HG03354 (cell line): ENCODE measurements around the gene CTBP2.

ENCODE experiments used
- ATAC-seq: cut with Tn5 transposase; IDR thresholded peaks from one replicate; pipeline ENCODE4 v1.9.1; 2021; ENCODE audit warnings: mild to moderate bottlenecking; ENCODE audit not compliant: unreplicated experiment, poor library complexity, severe bottlenecking

Gene CTBP2

DNA sequence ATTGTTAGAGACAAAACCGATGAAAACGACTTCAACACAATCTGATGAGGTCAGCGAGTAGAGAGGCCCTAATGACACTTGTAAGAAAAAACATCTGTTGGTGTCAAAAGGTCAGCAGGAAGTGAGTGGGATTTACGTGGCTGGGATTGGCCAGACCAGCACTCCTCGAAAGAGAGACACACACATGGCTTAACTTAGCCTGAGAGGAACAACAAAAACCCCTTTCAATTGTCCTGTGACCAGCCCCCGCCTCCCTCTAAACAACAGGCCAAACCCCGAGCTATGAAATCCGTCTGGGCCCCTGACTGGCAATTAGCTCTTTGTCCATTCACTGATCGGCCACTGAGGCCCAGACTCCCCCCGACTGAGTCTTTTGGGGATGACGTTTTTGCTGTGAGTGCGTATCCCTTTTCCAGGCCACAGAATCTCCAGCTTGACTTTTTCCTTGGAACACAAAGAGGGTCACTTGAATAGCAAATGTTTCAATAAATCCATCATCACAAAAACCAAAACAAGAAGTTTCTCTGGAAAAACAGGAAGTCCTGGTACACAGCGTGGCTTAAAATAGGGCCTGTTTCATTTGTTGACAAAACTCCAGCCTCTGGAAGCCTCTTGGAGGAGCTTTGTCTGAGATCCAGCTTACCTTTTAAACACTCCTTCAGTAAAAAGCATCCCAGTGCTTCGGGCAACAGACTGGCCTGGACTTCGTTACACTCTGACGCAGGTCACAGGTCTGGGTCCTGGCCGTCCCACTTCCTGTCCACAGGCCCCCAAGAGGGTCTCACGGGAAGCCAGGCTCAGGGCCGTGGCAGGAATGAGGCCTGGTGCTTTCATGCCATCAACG lies 103.0 kb downstream of the CTBP2 start:
- peak; percentile 42 for ATAC-seq

DNA sequence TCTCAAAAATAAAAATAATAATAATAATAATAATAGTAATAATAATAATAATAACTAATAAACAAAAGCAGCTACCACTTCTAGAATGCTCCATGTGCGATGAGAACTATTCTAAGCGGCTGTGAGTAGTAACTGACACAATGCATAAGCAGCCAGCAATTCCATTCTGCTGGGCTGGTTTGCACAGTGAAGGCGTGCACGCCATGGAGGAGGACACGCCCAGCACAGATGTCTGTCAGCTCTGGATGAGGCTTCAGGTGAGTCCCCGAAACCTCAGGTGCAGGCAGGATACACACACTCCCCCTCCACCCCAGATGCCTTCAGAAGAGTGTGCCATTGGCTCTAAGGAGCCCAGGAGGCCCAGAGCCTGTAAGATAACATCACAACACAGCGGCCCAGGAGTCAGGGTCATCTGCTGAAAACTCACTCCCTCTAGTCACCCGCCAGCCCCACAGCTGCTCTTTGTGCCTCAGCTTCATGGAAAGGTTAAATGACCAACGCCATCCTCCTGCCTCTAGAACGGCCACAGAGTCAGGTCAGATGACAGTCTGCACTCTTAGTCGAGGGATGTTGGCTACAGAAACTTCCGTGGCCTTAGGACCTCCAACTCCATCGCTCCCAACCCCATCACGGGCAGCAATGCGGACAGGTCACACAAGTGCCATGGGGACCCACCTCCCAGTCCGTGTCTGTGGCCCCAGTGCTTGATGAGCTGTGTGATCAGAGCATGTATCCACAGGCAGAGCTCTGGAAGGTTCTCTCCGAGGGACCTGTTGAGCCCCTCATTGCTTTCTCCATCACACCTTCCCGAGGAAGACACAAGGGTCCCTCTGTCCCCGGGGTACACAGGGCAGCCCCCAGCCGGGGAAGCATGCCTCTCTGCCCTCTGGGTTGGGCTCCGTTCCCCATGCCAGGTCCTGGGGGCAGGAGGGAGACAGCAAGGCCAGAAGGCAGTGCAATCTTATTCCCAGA lies 103.9 kb downstream of the CTBP2 start:
- ATAC-seq, result no peak

DNA sequence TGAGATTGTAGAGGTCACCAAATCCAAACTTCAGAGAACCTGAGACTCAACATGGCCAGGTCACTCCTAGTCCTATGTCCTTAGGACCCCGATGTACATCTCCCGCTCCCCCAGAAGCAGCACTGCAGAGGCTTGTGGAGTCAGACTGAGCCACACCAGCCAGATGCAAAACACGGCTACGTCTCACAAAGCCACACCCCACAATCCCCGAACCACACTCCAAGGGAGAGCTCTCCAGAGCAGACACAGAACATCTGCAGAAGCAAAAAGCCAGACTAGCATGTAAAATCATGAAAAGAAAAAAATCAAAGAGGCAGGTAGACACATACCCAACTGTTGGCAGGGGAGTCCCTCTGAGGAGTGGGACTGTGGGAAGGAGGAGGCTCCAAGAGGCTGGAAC lies 104.9 kb downstream of the CTBP2 start:
- no peak for ATAC-seq

DNA sequence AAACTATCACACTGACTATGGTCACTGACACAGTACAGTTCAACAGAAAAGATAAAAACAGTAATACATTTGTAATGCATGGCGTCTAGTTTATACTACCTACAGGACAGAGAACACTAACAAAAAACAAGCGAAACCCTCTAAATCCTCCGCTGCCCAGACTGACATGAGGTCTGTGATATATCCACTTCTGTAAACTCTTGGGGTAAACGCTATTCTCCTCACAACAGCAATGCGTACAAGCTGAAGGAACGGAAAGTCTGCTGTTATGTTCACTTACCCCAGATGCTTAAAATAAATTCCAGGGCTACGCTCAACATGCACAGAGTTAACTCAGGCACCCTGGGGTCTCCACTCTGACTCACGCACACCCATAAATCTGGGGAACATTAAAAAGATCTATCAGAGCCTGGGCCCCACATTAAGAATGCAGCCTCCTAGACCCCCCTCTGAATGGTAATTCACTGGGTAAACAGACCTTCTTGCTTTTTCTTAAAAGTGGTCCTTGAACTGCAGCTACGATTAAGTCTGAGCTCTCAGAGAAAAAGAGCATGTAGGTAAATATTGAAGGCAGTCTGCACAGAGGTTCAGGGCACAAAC lies 105.6 kb downstream of the CTBP2 start:
- ATAC-seq, result no peak

DNA sequence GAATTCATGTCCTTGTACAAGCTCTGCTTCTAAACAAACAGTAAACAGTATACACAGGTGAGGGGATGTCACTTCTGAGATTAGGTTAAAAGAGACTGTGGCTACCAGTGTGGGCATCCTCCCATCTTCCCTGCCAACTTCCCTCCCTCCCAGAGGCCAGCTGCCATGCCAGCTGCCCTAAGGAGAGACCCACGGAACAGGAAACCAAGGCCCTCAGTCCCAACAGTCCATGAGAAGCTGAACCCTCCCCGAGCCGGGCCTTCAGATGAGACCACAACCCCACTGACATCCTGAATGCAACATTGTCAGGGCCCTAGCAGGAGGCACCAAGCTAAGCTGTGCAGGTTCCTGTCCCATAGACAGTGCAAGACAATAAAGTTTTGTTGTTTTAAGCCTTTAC lies 106.1 kb downstream of the CTBP2 start:
- ATAC-seq, result no peak

DNA sequence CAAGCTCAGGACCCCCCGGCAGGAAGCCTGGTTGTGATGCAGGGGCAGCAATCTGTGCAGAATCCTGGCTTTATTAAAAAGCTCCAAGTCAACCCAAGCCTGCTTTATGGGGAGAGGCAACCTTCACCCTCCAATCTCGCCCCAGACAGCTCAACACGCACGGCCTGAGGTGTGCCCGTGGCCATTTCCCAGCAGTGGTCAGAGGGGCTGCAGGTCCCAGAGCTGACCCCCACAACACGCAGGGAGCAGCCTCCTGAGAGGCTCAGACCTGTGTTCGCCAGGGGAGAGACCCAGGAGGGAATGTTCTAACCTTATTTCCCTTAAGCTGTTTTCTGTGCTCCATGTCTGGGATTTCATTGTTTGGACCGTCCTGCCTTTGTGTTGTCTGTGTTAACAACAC lies 108.2 kb downstream of the CTBP2 start:
- ATAC-seq, result no peak

DNA sequence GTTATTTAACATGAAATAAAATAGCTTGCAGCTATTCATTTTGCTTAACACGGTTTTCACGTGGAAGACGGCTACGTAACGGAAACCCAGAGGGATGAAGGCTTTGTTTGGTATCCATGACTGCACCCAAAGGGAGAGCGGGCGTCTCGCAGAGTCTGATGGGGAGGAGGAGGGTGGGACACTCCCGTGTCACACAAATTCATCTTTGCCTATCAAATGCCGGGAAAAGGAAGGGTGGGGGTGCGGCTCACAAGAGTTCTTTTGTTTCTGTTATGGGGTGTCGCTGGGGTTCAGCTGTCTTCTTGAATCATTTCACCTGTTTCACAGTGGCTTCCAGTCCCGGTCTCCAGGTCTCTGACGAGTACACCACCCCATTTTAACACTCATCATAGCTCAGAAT lies 110.0 kb downstream of the CTBP2 start:
- ATAC-seq, result no peak

DNA sequence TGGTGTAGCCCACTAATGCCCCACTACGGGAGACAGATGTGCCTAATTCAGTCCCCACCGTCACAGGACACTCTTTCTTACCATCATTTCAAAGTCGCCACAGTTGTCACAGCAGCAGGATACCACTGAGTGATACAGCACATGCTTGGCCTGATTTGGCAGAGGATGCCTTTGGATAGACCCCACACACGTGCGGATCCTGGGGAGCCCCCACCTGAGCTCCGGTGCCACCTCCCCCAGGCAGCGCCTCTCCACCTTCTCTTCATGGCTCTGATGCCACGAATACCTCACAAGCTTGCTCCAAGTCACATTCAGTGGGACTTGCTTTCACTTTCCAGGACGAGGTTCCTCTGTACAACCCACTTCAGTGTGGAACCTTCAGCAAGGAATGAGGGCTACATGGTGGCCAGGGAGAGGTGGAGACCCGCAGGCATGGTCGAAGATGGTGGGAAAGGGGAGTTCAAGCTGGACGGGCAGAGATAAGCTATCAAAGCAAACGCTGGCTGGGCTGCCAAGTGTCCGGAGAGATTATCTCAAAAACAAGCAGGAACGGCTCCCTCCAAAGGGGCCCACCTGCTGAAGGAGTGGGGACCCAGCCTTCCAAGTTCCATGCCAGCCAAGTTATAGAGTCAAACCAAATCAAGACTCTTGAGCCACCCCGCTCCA lies 111.0 kb downstream of the CTBP2 start:
- no peak for ATAC-seq

DNA sequence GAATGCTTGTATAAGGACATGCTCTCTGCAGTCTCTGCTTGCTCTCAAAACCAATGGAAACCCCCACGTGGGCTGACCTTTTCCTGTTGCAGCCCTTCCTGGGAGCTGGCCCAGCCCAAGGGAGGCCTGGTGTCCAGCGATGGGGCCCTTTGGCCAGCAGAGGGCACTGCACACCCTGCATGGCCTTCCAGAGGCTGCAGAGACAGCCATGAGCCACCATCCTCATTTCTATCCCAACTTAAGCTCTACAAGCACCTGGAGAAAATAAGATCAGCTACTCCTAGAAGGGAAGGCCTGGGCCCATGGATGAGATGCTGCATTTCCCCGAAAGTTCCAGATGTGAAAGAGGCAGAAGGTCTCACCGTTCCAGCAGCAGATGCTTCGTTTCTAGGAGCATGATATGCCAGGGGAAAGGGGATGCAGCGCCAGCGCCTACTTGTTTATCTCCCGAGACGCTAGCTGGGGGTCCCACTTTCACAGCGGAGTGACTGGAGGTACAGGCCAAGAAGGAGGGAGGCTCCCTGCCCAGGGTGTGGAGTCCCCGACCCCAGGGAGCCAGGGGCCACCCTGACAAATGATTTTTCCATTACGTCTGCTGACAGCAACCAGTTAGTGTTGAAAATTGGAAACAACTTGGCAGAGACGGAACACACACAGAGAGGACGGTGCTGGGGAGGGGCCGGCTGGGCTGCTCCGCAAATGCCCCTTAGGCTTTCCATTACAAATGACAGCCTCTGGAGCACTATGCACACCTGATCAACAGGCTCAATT lies 112.1 kb downstream of the CTBP2 start:
- ATAC-seq, result peak; percentile 94

DNA sequence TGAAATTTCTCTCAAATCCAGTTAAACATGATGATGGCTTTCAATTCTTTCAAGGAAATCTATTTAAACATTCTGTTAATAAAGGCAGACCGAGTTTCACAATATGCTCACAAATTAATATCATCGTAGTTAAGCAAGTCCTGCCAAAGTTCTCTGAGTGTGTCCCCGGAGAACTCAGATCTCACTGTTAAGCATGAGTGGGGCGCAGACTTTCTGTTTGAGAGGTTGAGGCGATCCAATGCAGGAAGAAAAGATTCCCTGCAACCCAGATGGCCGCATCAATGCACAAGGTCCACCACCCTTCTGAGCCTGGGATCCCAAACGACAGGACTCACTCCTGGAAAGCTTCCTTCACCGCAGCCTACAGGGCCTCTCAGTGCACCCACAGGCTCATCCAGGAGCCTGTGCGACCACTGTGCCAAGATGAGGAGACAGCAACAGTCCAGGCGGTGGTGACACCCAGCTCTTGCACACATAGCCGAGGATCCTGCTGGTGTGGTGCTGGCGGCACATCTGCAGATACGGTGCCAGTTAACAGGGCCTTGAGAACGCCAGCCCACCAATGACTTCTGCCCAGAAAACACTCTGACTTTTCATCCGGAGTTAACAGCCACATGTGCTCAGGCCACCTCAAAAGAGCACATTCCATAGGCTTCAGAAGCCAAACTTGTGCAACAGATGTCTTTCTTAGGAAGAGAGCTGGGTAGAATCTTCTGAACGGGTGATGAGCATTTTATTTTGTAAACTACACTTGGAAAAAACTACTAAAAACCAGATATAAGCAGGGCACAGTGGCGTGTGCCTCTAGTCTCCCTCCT lies 116.3 kb downstream of the CTBP2 start:
- no peak for ATAC-seq

DNA sequence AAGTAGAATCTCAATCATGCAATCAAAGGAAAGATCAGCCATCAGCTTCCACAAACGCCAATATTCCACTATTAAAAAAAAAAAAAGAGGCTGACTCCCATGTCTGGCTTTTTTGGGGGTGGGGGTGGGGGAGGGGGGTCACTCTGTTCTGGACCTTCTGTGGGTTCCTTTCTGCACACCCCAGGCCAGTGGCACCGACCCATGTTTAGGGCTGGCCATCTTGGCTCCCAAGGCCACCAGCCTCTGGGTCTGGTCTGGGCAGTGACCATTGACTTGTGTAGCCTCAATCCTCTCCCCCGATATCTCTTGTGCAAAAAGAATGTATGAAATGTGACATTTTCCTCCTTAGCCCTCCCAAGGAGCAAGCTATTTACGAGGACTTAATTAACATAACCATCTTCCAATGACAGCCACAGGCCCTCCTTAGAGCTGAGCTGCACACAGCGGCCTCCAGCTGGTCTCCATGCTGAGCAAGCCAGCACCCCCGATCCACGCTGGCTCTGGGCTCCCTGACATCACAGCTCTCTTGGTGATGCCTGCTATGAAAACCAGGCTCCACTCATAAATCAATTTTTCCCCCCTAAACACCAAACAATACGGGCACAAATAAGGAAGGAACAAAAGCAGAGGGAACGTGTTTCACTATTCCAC lies 118.4 kb downstream of the CTBP2 start:
- ATAC-seq, result no peak

DNA sequence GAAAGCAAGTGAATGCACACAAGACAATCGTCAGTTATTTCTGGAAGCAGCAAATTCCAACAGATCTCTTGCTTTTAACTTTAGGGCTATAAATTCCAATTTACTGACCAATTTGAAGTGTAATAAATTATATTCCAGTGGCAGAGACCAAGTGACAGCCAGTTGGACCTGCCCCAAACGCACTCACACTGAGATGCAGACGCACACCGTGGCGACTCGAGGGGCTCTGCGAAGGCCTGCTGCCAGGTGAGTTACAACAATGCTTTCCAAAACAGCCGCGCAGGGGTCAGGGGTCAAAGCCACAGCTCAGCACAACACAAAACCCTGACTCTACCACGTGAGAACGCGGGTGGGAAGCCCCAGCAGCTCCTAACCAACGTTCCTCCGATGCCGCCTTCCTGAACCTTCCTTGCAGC lies 121.0 kb downstream of the CTBP2 start:
- no peak for ATAC-seq

DNA sequence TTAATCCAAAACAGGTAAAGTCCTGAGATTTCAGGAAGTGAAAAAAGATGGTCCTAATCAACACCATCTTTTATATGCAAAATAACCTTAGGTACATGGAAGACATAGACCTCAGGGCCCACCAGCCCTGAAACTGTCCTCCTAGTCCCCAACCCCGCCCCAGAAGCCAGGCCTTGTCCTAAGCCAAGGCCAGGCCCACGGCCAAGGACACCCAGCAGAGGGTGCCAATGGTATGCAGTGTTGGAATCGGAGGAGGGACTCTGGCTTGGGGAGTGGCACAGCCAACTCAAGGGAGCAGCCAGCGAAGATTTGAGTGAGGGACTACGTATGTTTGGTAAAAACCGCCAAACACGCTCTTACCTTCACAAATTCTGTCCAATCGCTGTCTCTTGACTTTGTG lies 121.7 kb downstream of the CTBP2 start:
- ATAC-seq, result no peak

DNA sequence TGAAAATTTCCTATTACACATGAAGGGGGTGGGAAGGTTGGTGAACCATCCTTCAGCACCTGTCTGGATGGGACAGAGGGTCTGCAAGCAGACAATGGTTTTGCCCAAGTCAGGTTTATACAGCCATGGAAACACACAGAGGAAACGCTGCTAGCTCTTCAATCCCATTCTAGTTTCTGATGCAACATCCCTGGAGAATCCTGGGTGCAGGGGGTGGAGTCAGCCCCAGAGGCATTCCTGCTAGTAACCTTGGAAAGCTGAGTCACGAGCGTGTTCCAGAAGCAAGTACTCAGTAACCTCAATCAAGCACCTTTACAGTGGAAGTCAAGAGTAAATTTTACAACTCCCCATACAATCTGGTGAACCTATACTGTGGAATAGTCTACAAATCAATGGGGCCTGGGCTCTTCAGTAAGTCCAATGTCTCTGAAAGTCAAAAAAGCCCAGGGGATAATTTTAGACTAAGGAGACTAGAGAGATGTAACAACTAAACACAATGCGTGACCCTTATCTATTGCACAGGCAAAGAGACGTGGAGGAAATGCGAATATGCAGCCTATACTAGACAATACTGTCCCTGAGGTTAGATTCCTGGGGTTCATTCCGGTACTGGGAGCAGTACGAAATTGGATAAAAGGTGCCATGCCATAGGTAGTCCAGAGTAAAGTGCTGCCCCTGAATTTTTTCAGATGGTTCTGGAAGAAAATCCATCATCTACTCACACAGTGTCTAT lies 123.1 kb downstream of the CTBP2 start:
- ATAC-seq, result no peak

DNA sequence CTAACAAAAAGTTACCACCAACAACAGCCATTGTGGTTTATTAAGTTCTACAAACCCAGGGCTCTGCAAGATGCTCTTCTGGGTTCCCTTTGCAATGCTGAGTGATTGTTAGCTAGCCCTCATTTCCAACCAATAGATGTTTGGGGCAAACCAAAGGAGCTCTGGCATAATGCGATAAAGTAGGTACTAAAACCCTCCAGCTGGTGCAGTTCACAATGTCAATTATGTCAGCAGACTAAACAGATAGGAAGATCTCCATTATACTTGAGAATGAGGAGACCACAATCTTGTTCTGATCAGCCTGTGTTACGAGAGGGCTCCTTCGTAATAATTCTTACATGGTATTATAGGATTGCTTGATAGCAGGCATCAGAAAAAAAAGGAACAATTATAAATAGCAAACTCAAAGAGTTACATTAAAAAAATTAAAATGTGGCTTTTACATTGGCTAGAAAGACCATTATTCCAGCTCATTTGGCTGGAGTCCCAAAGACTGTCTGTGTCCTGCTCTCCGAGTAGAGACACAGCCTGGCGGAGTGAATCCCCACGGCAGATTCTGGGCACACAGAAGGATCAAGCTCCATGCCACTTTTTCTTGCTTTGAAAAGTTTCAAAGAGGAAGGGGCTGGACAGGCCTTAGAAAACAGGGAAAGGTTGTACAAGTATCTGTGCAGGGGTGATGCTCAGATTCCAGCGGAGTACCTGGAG lies 124.6 kb downstream of the CTBP2 start:
- no peak for ATAC-seq

DNA sequence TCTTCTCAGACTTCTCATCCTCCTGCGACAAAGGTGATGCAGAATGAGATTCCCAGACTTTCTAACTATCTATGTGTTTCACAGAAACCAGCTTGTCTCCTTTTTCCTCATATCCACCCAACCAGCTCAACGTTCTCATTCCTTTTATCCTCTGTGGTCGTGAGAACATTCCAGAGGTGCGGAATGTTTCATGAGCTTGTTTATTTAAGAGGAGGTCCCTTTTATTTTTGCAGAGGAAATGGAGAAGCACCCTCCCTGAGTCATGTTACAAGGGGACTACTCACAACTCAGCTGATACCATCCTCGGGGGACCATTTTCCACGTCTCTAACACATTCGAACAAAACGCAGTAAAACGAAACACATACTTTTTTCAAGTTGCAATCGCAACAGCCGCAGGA lies 125.2 kb downstream of the CTBP2 start:
- no peak for ATAC-seq

DNA sequence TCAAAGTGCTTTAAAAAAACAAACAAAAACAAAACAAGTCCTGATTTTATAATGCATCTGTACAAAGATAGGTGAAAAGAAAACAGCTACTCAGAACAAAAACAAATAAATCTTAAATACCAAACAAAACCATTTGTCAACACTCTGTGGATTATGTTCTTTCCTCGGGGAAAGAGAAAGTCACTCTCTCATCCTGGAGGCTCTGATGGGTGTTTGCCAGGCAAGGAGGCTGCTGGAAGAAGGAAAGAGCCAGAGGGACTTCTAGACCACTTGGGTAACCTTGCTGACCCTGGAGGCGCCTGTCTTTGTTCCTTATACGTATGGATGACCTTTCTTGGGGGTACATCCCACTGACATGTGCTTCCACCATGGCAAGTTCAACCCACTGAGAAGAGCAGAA lies 125.7 kb downstream of the CTBP2 start:
- ATAC-seq, result no peak
